Panc1 (cell line): Measurements from ENCODE around the gene NCKAP5.

Experiments
- POLR2AphosphoS5 ChIP-seq: IDR thresholded peaks from 2 replicates; pipeline ENCODE4 v1.6.1; 2012; ENCODE audit warnings: mild to moderate bottlenecking, low read depth, low read length, moderate library complexity
- SIN3A ChIP-seq: IDR thresholded peaks from 2 replicates; pipeline ENCODE4 v1.6.1; 2012; ENCODE audit warnings: low read depth, mild to moderate bottlenecking, low read length, moderate library complexity, borderline replicate concordance; ENCODE audit not compliant: insufficient read depth
- TCF7L2 ChIP-seq: IDR thresholded peaks from 2 replicates; pipeline ENCODE4 v1.6.1; 2011; ENCODE audit warnings: mild to moderate bottlenecking, low read depth, low read length, inconsistent platforms
- TF ChIP-seq, protein P1 (sequence below): fragments of 450-650 bp; IDR thresholded peaks from 2 replicates; pipeline ENCODE4 v1.5.1; 2017; ENCODE audit warnings: mild to moderate bottlenecking
- TF ChIP-seq, protein P2 (sequence below), 2 experiments: IDR thresholded peaks; 2 replicates each; pipeline ENCODE4 v1.6.1; 2011 to 2012; ENCODE audit warnings: low read depth in 2 of 2, control low read depth in 1 of 2, low read length in 1 of 2, mild to moderate bottlenecking in 1 of 2, moderate library complexity in 1 of 2; ENCODE audit not compliant: insufficient read depth in 1 of 2

DNA sequence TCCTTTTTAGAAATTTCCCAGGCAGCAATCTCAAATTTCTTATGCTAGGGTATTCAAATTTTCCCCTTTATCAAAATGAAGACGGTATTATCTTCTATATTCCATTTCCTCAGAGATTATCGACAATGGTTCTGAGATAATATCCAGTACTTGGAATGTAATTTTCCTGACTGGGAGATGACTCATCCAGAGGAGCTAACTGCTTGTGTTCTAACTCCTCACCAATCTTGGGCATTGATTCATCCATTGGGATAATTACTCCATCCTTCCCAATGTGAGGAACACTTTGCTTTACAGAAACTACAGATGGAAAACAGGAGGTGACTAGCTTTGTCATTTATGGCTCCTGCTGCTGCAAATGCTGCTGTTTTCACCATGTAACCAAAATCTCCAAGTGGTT, 658.8 kb downstream of the NCKAP5 start:
- TF ChIP-seq, protein P1, sequence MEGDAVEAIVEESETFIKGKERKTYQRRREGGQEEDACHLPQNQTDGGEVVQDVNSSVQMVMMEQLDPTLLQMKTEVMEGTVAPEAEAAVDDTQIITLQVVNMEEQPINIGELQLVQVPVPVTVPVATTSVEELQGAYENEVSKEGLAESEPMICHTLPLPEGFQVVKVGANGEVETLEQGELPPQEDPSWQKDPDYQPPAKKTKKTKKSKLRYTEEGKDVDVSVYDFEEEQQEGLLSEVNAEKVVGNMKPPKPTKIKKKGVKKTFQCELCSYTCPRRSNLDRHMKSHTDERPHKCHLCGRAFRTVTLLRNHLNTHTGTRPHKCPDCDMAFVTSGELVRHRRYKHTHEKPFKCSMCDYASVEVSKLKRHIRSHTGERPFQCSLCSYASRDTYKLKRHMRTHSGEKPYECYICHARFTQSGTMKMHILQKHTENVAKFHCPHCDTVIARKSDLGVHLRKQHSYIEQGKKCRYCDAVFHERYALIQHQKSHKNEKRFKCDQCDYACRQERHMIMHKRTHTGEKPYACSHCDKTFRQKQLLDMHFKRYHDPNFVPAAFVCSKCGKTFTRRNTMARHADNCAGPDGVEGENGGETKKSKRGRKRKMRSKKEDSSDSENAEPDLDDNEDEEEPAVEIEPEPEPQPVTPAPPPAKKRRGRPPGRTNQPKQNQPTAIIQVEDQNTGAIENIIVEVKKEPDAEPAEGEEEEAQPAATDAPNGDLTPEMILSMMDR: no peak
- TF ChIP-seq SIN3A (no peak), POLR2AphosphoS5 (no peak), TCF7L2 (no peak)
- TF ChIP-seq, protein P2, sequence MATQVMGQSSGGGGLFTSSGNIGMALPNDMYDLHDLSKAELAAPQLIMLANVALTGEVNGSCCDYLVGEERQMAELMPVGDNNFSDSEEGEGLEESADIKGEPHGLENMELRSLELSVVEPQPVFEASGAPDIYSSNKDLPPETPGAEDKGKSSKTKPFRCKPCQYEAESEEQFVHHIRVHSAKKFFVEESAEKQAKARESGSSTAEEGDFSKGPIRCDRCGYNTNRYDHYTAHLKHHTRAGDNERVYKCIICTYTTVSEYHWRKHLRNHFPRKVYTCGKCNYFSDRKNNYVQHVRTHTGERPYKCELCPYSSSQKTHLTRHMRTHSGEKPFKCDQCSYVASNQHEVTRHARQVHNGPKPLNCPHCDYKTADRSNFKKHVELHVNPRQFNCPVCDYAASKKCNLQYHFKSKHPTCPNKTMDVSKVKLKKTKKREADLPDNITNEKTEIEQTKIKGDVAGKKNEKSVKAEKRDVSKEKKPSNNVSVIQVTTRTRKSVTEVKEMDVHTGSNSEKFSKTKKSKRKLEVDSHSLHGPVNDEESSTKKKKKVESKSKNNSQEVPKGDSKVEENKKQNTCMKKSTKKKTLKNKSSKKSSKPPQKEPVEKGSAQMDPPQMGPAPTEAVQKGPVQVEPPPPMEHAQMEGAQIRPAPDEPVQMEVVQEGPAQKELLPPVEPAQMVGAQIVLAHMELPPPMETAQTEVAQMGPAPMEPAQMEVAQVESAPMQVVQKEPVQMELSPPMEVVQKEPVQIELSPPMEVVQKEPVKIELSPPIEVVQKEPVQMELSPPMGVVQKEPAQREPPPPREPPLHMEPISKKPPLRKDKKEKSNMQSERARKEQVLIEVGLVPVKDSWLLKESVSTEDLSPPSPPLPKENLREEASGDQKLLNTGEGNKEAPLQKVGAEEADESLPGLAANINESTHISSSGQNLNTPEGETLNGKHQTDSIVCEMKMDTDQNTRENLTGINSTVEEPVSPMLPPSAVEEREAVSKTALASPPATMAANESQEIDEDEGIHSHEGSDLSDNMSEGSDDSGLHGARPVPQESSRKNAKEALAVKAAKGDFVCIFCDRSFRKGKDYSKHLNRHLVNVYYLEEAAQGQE (IDR thresholded peaks at IDR 0.05; ENCODE audit: insufficient read depth in 1 of 2, low read depth in 2 of 2, low read length in 1 of 2): no peak
